ENCODE data around the gene MYCBP. TPM values are rescaled to one million over a fixed set of nuclear protein-coding genes. Genes with fewer than 3 reads are reported as not detected.

Gene MYCBP
- total RNA-seq, 1 donor from 2014 or later: 15.8 TPM

DNA sequence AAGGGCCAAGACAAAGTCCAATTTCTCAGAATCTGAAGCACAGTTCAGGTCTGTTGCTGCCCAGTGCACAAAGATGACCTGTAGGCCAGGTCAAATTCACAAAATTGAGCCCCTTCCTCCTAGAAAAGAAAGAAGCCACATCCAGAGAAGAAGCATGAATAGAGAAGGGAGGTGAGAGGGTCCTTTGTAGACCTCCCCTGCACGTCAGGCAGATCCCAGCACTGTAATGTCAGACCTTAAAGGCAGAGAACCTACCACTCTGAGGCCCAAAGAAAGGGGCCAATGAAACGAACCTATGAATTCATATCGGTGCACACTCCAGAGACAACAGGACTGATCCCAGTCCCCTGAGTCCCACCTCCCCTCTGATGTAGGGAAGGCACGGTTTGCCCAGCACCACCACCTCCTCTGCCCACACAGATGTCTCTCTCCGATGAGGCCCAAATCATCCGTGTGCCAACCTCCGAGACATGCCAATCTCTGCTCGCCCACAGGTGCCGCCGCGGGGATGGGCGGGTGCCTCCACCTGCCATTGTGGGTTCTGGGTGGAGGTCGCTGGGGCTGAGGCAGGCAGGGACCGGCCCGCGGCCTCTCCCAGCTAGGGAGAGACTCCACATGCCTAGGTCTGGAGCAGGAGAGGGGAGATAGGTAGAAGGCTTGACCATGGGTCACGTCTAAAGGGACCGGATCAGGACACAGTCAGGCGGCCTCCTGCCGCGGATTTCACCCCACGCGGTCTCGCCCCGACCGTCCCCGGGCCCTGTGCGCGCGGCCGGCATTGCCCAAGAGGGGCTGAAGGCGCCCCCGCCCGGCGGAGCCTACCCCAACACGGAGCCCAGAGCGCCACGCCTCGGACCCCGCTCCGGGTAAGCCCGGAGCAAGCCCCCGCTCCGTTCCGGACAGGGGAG lies 55.6 kb downstream of the MYCBP start:
- H3K4me3 ChIP-seq (ENCODE audit: low read depth, low read length): no peak overlapping the region
- H3K36me3 ChIP-seq (ENCODE audit: control insufficient read depth, insufficient read depth, low read length): no peaks in the 10 kb centered on the region
- no peak for DNase-seq (ENCODE audit: low read depth)
- TF ChIP-seq, protein P1, sequence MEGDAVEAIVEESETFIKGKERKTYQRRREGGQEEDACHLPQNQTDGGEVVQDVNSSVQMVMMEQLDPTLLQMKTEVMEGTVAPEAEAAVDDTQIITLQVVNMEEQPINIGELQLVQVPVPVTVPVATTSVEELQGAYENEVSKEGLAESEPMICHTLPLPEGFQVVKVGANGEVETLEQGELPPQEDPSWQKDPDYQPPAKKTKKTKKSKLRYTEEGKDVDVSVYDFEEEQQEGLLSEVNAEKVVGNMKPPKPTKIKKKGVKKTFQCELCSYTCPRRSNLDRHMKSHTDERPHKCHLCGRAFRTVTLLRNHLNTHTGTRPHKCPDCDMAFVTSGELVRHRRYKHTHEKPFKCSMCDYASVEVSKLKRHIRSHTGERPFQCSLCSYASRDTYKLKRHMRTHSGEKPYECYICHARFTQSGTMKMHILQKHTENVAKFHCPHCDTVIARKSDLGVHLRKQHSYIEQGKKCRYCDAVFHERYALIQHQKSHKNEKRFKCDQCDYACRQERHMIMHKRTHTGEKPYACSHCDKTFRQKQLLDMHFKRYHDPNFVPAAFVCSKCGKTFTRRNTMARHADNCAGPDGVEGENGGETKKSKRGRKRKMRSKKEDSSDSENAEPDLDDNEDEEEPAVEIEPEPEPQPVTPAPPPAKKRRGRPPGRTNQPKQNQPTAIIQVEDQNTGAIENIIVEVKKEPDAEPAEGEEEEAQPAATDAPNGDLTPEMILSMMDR (IDR thresholded peaks at IDR 0.05; ENCODE audit: insufficient read depth, low read length, severe bottlenecking): no peak
- peaks cover 24% of the 10 kb centered on the region for H3K27me3 ChIP-seq (ENCODE audit: control insufficient read depth, insufficient read depth, low read length)
- no peak for FAIRE-seq

DNA sequence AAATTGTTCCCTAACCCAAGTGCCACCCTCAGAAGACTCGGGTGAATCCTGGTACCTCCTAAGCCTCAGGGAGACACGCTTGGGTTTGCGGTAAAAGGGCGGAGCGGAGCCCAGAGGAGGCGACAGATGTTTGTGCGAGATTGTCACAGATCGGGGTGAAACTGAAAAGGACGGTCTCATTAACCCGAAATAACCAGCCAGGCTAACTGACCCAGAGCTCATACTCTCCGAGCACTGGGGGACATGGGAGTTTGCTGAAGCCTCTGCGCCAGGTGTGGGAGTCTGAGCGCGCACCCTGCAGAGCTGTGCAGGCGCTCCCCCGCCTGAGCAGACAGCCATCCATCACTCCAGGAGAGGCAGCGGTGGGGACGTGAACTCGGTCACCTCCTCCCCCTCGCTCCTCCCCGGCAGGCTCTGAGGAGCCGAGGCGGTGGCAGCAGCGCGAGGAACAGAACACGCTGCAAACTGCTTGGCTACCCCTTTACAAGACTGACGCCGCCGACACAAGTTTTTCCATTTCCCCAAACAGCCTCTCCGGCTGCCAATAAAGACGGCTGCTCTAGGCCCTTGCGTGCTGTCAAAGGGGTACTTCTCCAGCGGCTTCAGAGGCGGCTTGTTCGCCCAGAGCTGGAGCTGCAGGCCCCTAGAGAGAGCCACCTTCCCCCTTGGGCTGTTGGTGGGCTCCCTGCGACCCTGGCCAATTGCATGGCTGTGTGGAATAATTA lies 57.1 kb downstream of the MYCBP start:
- no peak for DNase-seq (ENCODE audit: low read depth)
- Histone ChIP-seq H3K36me3 (ENCODE audit: control insufficient read depth, insufficient read depth, low read length) (no peaks in the 10 kb centered on the region), H3K4me3 (ENCODE audit: low read depth, low read length) (no peak overlapping the region), H3K27me3 (ENCODE audit: control insufficient read depth, insufficient read depth, low read length) (peaks cover 24% of the 10 kb centered on the region)
- FAIRE-seq: no peak
- TF ChIP-seq, protein P1 (IDR thresholded peaks at IDR 0.05; ENCODE audit: insufficient read depth, low read length, severe bottlenecking): no peak

DNA sequence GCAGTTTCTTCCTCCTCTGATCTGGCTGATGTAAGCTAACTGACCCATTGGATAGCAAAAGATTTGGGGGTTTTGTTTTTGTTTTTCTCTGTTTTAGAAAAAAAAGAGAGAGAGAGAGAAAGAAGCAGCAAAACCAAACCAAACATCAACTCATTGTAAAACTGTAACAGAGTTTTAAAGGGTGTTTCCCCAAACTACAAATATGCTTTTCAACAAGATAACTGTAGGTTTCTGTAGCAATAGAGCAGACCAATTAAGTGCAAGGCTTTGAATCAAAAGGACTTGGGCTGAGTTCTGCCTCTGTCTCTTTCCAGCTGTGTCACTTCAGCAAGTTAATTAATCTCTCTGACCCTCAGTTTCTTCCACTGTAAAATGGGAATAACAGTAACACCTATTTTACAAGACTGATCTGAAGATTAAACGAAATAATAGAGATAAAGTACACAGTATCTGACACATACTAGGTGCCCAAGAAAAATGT lies 58.1 kb downstream of the MYCBP start:
- TF ChIP-seq, protein P1 (IDR thresholded peaks at IDR 0.05; ENCODE audit: insufficient read depth, low read length, severe bottlenecking): no peak
- Histone ChIP-seq H3K27me3 (ENCODE audit: control insufficient read depth, insufficient read depth, low read length) (peaks cover 24% of the 10 kb centered on the region), H3K36me3 (ENCODE audit: control insufficient read depth, insufficient read depth, low read length) (no peaks in the 10 kb centered on the region), H3K4me3 (ENCODE audit: low read depth, low read length) (no peak overlapping the region)
- FAIRE-seq (no peak), DNase-seq (ENCODE audit: low read depth) (no peak)

DNA sequence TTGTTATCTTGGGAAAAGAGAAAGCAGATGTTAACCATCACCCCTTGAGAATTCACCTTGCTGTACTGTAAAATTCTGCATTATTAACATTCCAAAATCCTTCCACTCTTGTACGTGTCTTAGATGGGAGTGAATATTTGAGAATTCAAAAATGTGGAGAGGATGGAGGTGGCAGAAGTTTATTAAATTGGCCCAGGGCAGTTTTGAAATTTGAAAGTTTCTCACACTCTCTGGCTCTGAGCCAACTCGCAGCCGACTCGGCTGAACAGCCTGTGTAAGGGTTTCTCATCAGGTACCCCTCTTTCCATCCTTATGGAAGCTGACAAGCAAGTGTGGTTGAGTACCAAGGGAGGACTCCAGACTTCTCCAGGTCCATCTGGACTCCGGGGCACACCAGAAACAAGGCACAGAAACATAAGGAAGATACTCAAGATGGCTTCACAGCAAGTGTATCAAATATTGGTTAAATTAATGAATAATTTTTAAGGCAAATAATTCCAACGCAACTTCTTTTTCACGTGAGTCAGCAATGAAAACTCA lies 58.6 kb downstream of the MYCBP start:
- Histone ChIP-seq H3K27me3 (ENCODE audit: control insufficient read depth, insufficient read depth, low read length) (peaks cover 23% of the 10 kb centered on the region), H3K36me3 (ENCODE audit: control insufficient read depth, insufficient read depth, low read length) (no peaks in the 10 kb centered on the region), H3K4me3 (ENCODE audit: low read depth, low read length) (no peak overlapping the region)
- DNase-seq (ENCODE audit: low read depth) (no peak), FAIRE-seq (no peak)
- TF ChIP-seq, protein P1 (IDR thresholded peaks at IDR 0.05; ENCODE audit: insufficient read depth, low read length, severe bottlenecking): no peak

DNA sequence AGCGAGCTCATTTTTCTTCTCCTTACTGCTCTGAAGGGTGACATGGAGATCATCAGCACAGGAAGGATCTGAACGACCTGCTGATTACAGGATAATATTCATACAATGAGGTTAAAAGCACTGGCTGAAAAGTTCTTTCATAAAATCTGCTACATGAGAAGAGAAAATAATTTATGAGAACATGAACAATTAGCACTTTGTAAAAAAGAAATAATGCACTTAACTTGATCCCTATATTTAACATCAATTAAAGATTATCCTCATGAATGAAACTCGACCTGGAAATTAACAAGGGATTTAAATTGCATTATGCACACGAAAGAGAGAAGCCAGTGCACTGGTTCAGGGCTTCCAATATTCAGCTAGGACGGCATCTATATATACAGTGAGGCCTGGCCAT lies 60.2 kb downstream of the MYCBP start:
- no peak for DNase-seq (ENCODE audit: low read depth)
- H3K27me3 ChIP-seq (ENCODE audit: control insufficient read depth, insufficient read depth, low read length): peaks cover 16% of the 10 kb centered on the region
- FAIRE-seq: no peak
- H3K4me3 ChIP-seq (ENCODE audit: low read depth, low read length): no peak overlapping the region
- TF ChIP-seq, protein P1 (IDR thresholded peaks at IDR 0.05; ENCODE audit: insufficient read depth, low read length, severe bottlenecking): no peak
- no peaks in the 10 kb centered on the region for H3K36me3 ChIP-seq (ENCODE audit: control insufficient read depth, insufficient read depth, low read length)

Other genes starting within 250 kb of the MYCBP start
- 21.0 and 23.4 TPM in 2 replicates for gene RRAGC, start 13.6 kb downstream of the MYCBP start, total RNA-seq
- 0.26 TPM in 1 of 2 replicates, not detected in the other for gene GJA9, start 8.2 kb upstream of the MYCBP start, total RNA-seq
- gene RHBDL2, start 68.5 kb upstream of the MYCBP start, total RNA-seq: 5.0 and 18.7 TPM in 2 replicates
- 37.9 and 46.9 TPM in 2 replicates for gene AKIRIN1, start 117.9 kb upstream of the MYCBP start, total RNA-seq
- 417 and 613 TPM in 2 replicates for gene NDUFS5, start 153.0 kb upstream of the MYCBP start, total RNA-seq